ENCODE data around the gene SVOP. TPM values are rescaled to one million over a fixed set of nuclear protein-coding genes. Genes with fewer than 3 reads are reported as not detected.
A peak's percentile ranks its signal among the peaks of the same experiment; 100 is the strongest.
"Not testable (repeated sequence)": the region's sequence is repeated elsewhere in the genome, so short reads cannot be mapped to it uniquely, and the experiment has no call there.

SVOP gene
- polyA plus RNA-seq, 2 of the 4 experiments (the other 2 are of a cell fraction), result not detected

DNA sequence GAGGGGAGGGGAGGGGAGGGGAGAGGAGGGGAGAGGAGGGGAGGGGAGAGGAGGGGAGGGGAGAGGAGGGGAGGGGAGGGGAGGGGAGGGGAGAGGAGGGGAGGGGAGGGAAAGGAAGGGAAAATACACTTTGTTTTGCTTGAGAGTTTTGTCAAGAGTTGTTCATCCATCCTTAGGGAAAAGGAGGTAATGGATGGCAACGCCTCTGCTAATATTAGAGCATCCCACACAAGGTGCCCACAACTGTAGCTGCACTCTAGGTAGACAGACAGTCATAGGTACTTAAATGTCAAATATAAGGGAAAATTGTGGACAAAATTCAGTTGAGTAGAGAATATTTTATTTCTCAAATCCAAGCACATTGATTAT, 161.0 kb downstream of the SVOP start:
- ChIA-PET CTCF (no interaction called here), POLR2A (interaction anchor here (0.5 kb wide), 1 partner anchor 80 kb away, joined by 3 read pairs; no protein-coding TSS in a partner anchor)
- TF ChIP-seq JUNB (IDR thresholded peaks at IDR 0.05) (no peak), CBX2 (IDR thresholded peaks at IDR 0.05; ENCODE audit: borderline replicate concordance, low read depth) (no peak), TP53 (CRISPR knock-in tag; IDR thresholded peaks at IDR 0.05) (no peak), CBX8 (IDR thresholded peaks at IDR 0.05) (no peak), FOXS1 (CRISPR knock-in tag; IDR thresholded peaks at IDR 0.05) (no peak), HOXB5 (CRISPR knock-in tag; IDR thresholded peaks at IDR 0.05) (no peak)
- TF ChIP-seq, protein P1, sequence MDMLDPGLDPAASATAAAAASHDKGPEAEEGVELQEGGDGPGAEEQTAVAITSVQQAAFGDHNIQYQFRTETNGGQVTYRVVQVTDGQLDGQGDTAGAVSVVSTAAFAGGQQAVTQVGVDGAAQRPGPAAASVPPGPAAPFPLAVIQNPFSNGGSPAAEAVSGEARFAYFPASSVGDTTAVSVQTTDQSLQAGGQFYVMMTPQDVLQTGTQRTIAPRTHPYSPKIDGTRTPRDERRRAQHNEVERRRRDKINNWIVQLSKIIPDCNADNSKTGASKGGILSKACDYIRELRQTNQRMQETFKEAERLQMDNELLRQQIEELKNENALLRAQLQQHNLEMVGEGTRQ (IDR thresholded peaks at IDR 0.05), result no peak
- Histone ChIP-seq H3K27ac (no peak overlapping the region), H3K4me1 (peaks cover 22% of the 10 kb centered on the region), H3K4me3 (no peak overlapping the region), H3K9me3 (peaks cover 4% of the 10 kb centered on the region; the same call in 1 of the 3 replicates), H3K4me2 (no peak overlapping the region)
- WGBS (ENCODE audit: missing lambda C conversion rate), result 86% methylated on average over 1 of the region's 1 CpG
- DNase-seq (ENCODE audit: low read depth in 1 of 2, low spot score in 1 of 2), result no peak
- FAIRE-seq, result no peak
- no peak for ATAC-seq

DNA sequence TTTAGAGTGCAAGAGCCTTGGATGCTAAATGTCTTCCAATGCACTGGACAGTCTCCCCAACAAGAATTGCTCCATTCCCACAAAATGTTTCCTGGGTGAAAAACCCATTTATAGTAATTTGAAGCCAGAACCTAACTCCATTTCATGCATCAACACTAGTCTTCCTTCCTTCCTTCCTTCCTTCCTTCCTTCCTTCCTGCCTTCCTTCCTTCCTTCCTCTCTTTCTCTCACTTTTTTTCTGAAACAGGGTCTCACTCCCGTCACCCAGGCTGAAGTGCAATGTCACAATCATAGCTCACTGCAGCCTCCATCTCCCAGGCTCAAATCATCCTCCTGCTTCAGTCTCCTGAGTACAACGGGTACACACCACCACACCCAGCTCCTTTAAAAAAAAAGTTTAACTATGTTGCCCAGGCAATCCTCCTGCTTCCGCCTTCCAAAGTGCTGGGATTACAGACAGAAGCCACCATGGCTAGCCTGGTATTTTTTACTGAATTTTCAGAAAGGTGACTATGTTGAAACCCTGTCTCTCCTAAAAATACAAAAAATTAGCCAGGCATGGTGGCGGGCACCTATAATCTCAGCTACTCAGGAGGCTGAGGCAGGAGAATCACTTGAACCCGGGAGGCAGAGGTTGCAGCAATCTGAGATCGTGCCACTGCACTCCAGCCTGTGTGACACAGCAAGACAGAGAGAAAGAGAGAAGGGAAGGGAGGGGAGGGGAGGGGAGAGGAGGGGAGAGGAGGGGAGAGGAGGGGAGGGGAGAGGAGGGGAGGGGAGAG, 161.5 kb downstream of the SVOP start:
- ChIA-PET POLR2A (interaction anchor here (0.5 kb wide), 1 partner anchor 81 kb away, joined by 3 read pairs; no protein-coding TSS in a partner anchor), CTCF (interaction anchor here (0.6 to 2.7 kb wide), 4 partner anchors 90 to 1183 kb away, joined by 3 to 9 read pairs (median 4); no protein-coding TSS in a partner anchor)
- not testable (repeated sequence) for ATAC-seq; DNase-seq (ENCODE audit: low read depth in 1 of 2, low spot score in 1 of 2); FAIRE-seq; H3K4me3 ChIP-seq; H3K9me3 ChIP-seq
- WGBS (ENCODE audit: missing lambda C conversion rate), result 72% methylated on average over 6 of the region's 6 CpGs
- Histone ChIP-seq H3K4me2 (peak overlapping the region; percentile 3; the same call in 1 of the 3 replicates), H3K4me1 (peaks cover 25% of the 10 kb centered on the region), H3K27ac (peak overlapping the region in 1 of 2 experiments; percentile 51; a peak in 1 of 6 replicates)

DNA sequence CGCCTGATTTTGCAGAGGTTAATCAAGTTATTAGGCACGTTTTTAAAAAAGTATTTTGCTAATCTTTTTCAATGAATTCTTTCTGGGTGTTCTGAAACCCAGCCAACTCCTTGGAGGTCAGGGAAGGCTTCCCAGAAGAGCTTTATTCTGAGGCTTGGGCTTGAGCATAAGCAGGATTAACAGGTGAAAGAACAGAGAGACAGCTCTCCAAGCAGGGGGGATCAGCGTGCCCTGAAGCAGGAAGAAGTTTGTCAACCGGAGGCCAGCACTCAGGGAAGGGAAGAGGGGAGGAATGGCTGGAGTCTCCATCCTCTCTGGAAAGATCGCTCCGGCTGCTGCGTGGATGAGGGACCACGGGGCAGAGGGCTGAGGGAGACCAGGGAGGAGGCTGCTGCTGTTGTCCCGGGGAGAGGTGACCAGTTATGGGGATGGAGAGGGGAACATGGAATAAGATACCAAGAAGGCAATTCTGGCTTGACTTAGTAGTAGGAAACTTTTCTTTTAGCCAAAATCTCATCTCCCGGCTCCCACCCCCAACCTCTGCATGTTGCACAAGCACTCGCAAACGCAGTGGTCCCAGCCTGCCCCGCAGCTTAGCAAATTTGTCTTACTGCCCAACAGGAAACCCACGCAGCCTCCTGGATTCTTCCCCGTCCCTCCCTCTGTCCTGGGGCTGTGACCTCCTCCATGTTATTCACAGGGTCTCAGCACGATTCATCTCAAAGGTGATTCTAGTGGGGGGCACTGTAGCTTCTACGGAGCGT, 162.4 kb downstream of the SVOP start:
- no peak for FAIRE-seq
- CTCF ChIA-PET, result interaction anchor here (0.6 to 2.7 kb wide), 5 partner anchors 41 to 1182 kb away, joined by 3 to 9 read pairs (median 3); no protein-coding TSS in a partner anchor
- Histone ChIP-seq H3K27ac (peak overlapping the region; percentile 95; a peak in 5 of 6 replicates), H3K9me3 (peaks cover 5% of the 10 kb centered on the region; the same call in 1 of the 3 replicates), H3K4me3 (peak overlapping the region; percentile 78), H3K4me1 (peaks cover 32% of the 10 kb centered on the region), H3K4me2 (peak overlapping the region; percentile 73)
- no peak for ATAC-seq
- POLR2A ChIA-PET, result no interaction called here
- 86% methylated on average over 18 of the region's 18 CpGs for WGBS (ENCODE audit: missing lambda C conversion rate)
- DNase-seq (ENCODE audit: low read depth in 1 of 2, low spot score in 1 of 2), result no peak
- TF ChIP-seq, protein P2, sequence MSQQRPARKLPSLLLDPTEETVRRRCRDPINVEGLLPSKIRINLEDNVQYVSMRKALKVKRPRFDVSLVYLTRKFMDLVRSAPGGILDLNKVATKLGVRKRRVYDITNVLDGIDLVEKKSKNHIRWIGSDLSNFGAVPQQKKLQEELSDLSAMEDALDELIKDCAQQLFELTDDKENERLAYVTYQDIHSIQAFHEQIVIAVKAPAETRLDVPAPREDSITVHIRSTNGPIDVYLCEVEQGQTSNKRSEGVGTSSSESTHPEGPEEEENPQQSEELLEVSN (IDR thresholded peaks at IDR 0.05; ENCODE audit: borderline replicate concordance, low read depth), result no peak
- TF ChIP-seq, protein P3, sequence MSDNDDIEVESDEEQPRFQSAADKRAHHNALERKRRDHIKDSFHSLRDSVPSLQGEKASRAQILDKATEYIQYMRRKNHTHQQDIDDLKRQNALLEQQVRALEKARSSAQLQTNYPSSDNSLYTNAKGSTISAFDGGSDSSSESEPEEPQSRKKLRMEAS (IDR thresholded peaks at IDR 0.05), result no peak
- TF ChIP-seq TFCP2L1 (CRISPR knock-in tag; IDR thresholded peaks at IDR 0.05) (no peak), KDM1A (IDR thresholded peaks at IDR 0.05; ENCODE audit: low read depth) (no peak), RAD21 (conservative IDR thresholded peaks at IDR 0.05 in 1 of 2, IDR thresholded peaks at IDR 0.05 in 1 of 2) (no peak), CBX8 (IDR thresholded peaks at IDR 0.05) (no peak), RCOR1 (IDR thresholded peaks at IDR 0.05; ENCODE audit: low read depth, low read length) (no peak), NR3C1 (IDR thresholded peaks at IDR 0.05) (no peak), BHLHE40 (IDR thresholded peaks at IDR 0.05; ENCODE audit: low read depth, low read length) (no peak), POLR2AphosphoS2 (conservative IDR thresholded peaks at IDR 0.05; ENCODE audit: low read length) (no peak), HEYL (CRISPR knock-in tag; IDR thresholded peaks at IDR 0.05) (no peak), CHD2 (IDR thresholded peaks at IDR 0.05; ENCODE audit: low read length, partially characterized antibody) (no peak), CBX2 (IDR thresholded peaks at IDR 0.05; ENCODE audit: borderline replicate concordance, low read depth) (no peak)
- TF ChIP-seq, protein P4, sequence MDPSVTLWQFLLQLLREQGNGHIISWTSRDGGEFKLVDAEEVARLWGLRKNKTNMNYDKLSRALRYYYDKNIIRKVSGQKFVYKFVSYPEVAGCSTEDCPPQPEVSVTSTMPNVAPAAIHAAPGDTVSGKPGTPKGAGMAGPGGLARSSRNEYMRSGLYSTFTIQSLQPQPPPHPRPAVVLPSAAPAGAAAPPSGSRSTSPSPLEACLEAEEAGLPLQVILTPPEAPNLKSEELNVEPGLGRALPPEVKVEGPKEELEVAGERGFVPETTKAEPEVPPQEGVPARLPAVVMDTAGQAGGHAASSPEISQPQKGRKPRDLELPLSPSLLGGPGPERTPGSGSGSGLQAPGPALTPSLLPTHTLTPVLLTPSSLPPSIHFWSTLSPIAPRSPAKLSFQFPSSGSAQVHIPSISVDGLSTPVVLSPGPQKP (IDR thresholded peaks at IDR 0.05; ENCODE audit: low read depth, low read length), result no peak
- TF ChIP-seq, protein P5, sequence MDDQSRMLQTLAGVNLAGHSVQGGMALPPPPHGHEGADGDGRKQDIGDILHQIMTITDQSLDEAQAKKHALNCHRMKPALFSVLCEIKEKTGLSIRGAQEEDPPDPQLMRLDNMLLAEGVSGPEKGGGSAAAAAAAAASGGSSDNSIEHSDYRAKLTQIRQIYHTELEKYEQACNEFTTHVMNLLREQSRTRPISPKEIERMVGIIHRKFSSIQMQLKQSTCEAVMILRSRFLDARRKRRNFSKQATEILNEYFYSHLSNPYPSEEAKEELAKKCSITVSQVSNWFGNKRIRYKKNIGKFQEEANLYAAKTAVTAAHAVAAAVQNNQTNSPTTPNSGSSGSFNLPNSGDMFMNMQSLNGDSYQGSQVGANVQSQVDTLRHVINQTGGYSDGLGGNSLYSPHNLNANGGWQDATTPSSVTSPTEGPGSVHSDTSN (IDR thresholded peaks at IDR 0.05), result no peak
- TF ChIP-seq, protein P6, sequence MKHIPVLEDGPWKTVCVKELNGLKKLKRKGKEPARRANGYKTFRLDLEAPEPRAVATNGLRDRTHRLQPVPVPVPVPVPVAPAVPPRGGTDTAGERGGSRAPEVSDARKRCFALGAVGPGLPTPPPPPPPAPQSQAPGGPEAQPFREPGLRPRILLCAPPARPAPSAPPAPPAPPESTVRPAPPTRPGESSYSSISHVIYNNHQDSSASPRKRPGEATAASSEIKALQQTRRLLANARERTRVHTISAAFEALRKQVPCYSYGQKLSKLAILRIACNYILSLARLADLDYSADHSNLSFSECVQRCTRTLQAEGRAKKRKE (CRISPR knock-in tag; IDR thresholded peaks at IDR 0.05; ENCODE audit: low read depth), result no peak
- TF ChIP-seq, protein P7, sequence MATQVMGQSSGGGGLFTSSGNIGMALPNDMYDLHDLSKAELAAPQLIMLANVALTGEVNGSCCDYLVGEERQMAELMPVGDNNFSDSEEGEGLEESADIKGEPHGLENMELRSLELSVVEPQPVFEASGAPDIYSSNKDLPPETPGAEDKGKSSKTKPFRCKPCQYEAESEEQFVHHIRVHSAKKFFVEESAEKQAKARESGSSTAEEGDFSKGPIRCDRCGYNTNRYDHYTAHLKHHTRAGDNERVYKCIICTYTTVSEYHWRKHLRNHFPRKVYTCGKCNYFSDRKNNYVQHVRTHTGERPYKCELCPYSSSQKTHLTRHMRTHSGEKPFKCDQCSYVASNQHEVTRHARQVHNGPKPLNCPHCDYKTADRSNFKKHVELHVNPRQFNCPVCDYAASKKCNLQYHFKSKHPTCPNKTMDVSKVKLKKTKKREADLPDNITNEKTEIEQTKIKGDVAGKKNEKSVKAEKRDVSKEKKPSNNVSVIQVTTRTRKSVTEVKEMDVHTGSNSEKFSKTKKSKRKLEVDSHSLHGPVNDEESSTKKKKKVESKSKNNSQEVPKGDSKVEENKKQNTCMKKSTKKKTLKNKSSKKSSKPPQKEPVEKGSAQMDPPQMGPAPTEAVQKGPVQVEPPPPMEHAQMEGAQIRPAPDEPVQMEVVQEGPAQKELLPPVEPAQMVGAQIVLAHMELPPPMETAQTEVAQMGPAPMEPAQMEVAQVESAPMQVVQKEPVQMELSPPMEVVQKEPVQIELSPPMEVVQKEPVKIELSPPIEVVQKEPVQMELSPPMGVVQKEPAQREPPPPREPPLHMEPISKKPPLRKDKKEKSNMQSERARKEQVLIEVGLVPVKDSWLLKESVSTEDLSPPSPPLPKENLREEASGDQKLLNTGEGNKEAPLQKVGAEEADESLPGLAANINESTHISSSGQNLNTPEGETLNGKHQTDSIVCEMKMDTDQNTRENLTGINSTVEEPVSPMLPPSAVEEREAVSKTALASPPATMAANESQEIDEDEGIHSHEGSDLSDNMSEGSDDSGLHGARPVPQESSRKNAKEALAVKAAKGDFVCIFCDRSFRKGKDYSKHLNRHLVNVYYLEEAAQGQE (IDR thresholded peaks at IDR 0.05), result no peak
